NCI-H2029 (cell line): ENCODE results near the gene RAPH1.
"Not testable (repeated sequence)": the region's sequence is repeated elsewhere in the genome, so short reads cannot be mapped to it uniquely, and the experiment has no call there.

Experiments
- DNase-seq: peaks from one replicate; lab custom pipeline; 2025; lab: John Stamatoyannopoulos, UW

Gene RAPH1

DNA sequence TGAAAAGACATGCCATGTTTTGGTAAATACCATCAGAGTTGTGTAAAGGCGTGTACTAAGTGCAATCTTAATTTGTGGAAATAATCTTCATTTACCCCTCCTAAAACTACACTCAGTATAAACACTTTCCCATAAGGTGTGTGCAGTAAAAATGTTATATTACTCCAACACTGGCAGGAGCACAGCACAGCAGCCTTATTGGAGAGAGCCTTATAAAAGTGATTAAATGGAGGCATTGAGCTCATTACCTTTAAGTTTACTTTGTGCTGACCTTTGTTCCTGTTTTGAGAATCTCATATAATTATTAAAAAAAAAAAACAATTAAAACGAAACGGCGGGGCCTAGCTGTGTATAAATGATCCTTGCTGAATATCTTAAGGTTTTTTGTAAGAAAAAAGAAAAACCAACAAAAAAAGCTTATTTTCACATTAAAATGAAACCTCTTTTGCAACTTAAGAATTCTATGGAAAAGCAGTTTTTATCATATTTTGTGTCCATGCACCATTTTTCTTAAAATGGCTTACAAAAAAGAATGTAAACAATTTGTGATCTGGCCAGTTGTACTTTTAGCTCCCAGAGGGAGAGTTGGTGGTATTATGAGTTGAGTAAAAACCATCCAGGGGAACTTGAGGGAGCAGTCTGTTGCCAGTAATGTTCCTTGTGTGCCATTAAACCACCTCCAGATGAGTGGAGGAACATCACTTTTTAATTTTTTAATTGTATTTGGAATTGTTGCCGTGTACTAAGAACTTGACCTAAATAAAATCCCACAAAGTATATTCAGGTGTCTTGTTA is 103.5 kb downstream of the RAPH1 start:
- no peak for DNase-seq

- not testable (repeated sequence) for DNase-seq
Measured at GRCh38 chr2:203429643-203430042, 105.5 kb downstream of the RAPH1 start.

DNA sequence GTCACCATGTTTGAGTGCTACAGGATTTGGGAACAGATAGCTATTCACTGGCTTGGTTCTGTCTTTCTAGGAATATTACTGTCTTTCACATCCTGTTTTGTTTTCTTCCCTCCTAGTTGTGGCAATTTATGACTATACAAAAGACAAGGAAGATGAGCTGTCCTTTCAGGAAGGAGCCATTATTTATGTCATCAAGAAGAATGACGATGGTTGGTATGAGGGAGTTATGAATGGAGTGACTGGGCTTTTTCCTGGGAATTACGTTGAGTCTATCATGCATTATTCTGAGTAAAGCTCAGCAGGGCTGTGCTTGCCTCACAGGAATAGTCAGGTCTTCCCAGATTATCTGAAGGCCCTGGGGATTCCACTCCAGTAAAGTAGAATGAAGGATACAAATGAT is 108.0 kb downstream of the RAPH1 start:
- DNase-seq, result no peak

DNA sequence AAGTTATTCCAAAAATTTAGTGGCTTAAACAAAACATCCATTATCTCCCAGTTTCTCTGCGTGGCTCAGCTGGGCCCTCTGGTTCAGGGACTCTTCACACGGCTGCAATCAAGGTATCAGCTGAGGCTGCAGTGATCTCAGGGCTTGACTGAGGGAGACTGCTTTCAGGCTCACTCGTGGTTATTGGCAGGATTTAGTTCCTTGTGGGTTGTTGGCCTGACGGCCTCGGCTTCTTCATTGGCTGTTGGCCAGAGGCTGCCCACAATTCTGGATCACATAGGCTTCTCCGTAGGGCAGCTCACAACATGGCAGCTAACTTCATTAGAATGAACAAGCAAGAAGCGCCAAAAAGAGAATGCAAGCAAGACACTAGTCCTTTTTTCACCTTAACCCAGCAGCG is 116.8 kb downstream of the RAPH1 start:
- no peak for DNase-seq

DNA sequence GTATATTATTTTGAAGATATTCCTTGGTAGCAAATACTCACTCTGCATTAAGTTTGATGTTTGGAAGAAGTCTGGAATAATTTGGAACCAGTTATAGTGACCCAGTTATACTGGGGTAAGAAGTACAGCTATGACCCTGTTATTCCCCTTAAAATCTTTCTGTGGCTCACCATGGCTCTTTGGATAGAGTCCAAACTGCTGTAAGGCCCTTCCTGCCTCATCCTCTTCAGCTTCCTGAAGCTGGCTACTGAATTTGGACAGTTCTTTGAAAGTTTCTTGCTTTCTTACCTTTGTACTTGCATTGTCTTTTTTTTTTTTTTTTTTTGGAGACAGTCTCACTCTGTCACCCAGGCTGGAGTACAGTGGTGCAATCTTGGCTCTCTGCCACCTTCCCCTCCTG is 121.3 kb downstream of the RAPH1 start:
- DNase-seq, result no peak

- no peak for DNase-seq
Measured at GRCh38 chr2:203412546-203413331, 122.4 kb downstream of the RAPH1 start.

DNA sequence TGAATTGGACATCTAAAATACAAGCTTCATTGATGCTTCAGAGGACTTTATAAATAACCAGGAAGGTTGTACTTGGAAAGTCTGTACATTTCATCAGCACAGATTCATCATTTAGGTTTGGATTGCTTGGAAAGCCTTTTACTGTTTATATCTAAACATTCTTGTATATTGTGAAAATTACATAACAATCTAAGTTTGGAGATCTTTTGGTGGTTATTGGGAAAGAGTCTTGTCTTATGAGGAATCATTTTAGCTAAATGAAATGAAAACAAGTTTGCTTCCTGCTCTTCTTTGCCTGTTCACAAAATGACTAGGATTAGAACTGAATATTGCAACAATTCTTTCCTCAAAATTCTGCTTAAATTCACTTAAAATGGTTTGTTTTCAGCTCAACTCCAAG is 127.6 kb downstream of the RAPH1 start:
- no peak for DNase-seq

DNA sequence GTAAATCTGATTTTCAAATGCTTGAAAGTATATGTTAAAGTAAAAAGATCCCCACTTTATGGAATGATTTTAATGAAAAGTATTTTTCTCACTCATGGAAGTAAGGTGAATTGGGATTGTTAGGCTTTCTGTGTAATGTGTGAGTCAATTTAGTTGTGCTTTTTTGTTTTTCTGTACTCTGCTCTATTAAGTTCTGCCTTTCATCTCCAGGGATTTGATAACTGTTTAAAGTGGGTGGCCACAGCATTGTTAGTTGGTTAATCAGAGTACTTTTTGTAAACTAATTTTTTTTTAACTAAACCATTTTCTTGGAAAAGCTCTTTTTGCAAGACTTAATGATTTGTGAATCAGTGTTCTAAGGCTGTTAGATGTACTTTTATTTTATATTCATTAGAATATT is 130.1 kb downstream of the RAPH1 start:
- no peak for DNase-seq

DNA sequence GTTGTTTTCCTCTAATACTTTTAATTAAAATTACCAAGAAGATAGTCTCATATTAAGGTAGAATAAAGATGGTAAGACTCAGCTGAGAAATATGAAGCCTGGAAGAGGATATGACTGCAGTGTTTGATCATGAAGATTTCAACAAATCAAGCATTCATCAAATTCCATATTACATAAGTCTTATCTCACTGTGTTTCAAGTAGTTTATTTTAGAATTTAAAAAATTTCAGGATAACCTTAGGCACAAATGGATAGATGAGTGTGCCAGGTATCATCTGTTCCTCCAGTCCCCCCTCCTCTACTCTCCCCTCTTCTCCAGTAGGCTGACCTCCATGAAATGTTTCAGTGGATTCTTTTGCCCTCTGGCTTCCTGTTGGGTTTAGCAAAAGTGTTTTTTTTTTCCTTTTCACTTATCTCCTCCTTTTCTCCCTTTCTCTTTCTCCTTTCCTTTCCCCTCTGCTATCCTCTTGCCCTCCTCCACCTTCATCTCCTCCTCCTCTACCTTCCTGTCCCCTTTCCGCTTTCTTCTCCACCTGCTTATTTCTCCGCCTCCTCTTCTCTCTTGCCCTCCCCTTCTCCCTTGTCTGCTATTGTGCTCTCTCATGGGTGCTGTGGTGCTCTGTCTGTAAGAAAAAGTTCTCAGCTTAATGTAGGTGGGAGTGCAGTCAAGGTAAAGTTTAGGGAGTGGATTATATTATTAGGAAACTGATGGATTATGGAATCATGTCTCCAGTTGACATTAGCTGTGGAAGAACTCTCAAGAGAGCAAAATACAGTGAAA is 134.1 kb downstream of the RAPH1 start:
- no peak for DNase-seq

GRCh38 chr2:203399031-203399430 is 136.1 kb downstream of the RAPH1 start:
- no peak for DNase-seq

- DNase-seq, result no peak
Measured at GRCh38 chr2:203396667-203397066, 138.4 kb downstream of the RAPH1 start.

DNA sequence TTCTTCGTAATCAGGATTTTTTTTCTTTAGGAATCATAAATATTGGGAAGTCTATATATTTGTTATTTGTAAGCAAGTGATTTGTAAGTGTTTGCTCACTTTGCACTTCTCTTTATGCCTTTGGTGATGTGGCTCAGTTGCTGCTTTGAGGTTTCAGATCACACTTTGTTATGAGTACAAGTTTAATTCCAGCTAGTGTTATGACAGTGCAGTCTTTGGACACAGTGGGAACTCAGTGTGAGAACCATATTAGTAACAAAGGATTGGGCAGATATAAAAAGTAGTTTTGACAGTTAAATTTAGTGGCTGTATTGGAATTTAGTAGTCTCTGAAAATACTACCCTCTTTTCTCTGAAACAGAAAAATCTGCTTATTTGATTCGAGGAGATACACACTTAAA is 139.2 kb downstream of the RAPH1 start:
- no peak for DNase-seq

- DNase-seq, result no peak
Measured at GRCh38 chr2:203394519-203395227, 140.4 kb downstream of the RAPH1 start.

GRCh38 chr2:203388153-203388552 is 146.9 kb downstream of the RAPH1 start:
- not testable (repeated sequence) for DNase-seq

DNA sequence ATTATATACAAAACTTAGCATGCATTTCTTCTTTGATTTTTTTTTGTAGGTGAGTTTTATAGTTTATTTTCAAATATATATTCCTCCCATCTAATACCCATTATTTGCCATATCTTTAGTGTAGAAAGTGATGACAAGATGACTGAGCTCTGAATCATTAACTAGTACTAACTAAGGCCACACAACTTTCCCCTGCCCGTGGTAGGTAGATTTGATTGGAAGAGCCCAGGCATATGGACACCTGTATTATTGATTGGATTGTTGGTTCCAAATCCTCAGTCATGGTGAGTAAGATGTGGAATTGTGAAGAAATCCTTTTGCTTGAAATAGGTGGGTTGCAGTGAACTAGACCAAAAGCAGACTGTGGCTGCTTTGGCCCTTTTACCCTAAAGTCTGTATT is 152.1 kb downstream of the RAPH1 start:
- no peak for DNase-seq

GRCh38 chr2:203379156-203379555 is 155.9 kb downstream of the RAPH1 start:
- DNase-seq, result no peak

DNA sequence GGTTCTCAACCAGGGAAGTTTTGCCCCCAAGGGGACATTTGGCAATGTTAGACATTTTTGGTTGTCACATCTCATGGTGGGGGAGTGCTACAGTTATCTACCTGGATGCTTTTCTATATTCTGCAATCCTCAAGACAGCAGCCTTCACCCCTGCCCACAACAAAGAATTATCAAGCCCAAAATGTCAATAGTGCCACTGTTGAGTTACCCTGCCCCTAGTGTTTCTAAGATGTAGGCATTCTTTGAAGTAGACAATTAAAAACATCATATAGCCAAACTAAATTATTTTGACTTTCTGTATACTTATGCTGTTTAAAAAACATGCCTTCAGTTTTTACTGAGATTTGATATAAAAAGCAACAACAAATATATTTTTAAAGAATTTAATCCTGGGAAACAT is 158.9 kb downstream of the RAPH1 start:
- DNase-seq, result no peak

GRCh38 chr2:203372706-203373105 is 162.4 kb downstream of the RAPH1 start:
- not testable (repeated sequence) for DNase-seq

DNA sequence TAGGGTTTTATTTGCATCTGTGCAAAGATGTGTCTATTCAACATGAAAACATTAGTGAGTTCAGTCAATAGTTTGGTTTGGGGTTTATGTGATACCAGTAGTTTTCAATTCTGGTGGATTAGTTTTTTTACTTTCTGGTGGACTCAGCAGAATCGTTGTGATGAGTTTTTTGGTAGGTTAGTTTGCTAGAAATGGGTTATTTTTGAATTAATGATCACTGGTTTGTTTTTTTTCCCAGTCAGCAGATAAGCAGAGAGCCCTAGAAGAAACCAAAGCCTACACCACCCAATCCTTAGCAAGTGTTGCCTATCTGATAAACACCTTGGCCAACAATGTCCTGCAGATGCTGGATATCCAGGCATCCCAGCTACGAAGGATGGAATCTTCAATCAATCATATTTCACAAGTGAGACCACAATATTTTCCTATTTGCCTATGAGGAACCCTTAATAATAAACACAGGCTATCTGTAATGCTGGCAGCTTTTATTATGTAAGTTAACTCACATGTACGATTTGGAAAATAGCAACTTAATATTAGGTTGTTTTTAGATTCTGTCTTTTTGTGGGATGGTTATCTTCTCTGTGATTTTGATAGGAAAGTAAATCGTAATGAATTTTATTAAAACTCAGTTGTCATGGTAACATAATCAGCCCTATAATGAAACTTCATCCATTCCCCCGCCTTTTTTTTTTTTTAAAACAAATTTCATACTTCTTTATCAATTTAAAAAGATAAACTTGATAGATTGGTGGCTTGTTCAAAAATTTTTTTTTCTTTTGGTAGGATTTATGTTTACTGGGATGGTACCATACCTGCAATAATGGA is 168.2 kb downstream of the RAPH1 start:
- no peak for DNase-seq

- DNase-seq, result no peak
Measured at GRCh38 chr2:203361922-203362321, 173.2 kb downstream of the RAPH1 start.

GRCh38 chr2:203361495-203361894 is 173.6 kb downstream of the RAPH1 start:
- no peak for DNase-seq
